Esophagus squamous epithelium (tissue), 5 donors: Measurements from ENCODE around the gene CHMP4A. TPM values are rescaled to one million over a fixed set of nuclear protein-coding genes. Genes with fewer than 3 reads are reported as not detected.

Experiments used
- DNase-seq: peaks from one replicate; lab custom pipeline; 2025; lab: John Stamatoyannopoulos, UW
- H3K27ac ChIP-seq, 4 donors: fragments of 200-600 bp; sonication (generic); one replicate each; pipeline ENCODE4 v1.5.1; 2016 to 2019; ENCODE audit warnings: mild to moderate bottlenecking in 1 of 4
- H3K27me3 ChIP-seq, 4 donors: fragments of 200-600 bp; sonication (generic); 1 replicate in 3 of 4; 2 replicates in 1 of 4; pipeline versions ENCODE4 v1.5.1 to v1.6.0; 2017 to 2021; ENCODE audit warnings: antibody characterized with exemption in 1 of 4
- H3K36me3 ChIP-seq, 3 donors: fragments of 200-600 bp; sonication (generic); one replicate each; pipeline ENCODE4 v1.5.1; 2016 to 2019
- H3K4me1 ChIP-seq, 3 donors: fragments of 200-600 bp; sonication (generic); one replicate each; pipeline ENCODE4 v1.5.1; 2017 to 2019
- H3K4me3 ChIP-seq, 4 donors: fragments of 200-600 bp; sonication (generic); 1 replicate in 3 of 4; 2 replicates in 1 of 4; pipeline ENCODE4 v1.5.1; 2016 to 2019; ENCODE audit warnings: mild to moderate bottlenecking in 2 of 4, moderate library complexity in 1 of 4
- H3K9me3 ChIP-seq, 3 donors: fragments of 200-600 bp; sonication (generic); one replicate each; pipeline ENCODE4 v1.5.1; 2016 to 2019
- POLR2A ChIP-seq, 4 donors: fragments of 450-650 bp; IDR thresholded peaks; one replicate each; pipeline ENCODE4 v1.6.1; 2017; ENCODE audit warnings: antibody characterized with exemption in 4 of 4, mild to moderate bottlenecking in 4 of 4, moderate library complexity in 3 of 4
- WGBS, 2 donors: methylation state at CpG; one replicate each; pipeline ENCODE4 v1.1.5; 2018; 5-methylcytosine and 5-hydroxymethylcytosine counted together
- intact Hi-C: fragments of 100-400 bp; cut with DNase I; formaldehyde crosslinking; loops from one replicate; pipeline ENCODE4 v1.15.0; 2022
- total RNA-seq, 4 donors: library from RNA; depleted of rRNA; stranded (reverse); fragments of >200 nt; gene quantifications; one replicate each; pipeline ENCODE4 v1.1.0, GENCODE V29; 2016
- TF ChIP-seq, protein P1 (sequence below), 6 experiments: fragments of 450-650 bp in 4 of 6; fragments of 200-600 bp in 2 of 6; sonication (generic) in 2 of 6; IDR thresholded peaks; one replicate each; pipeline ENCODE4 v1.5.1; 2016 to 2019; ENCODE audit warnings: antibody characterized with exemption in 6 of 6, mild to moderate bottlenecking in 4 of 6, moderate library complexity in 4 of 6
- donor health status: DM: yes; HTN: yes; CAD: no.

CHMP4A gene
- total RNA-seq, 4 donors from 2014 or later: 23.6 to 80.7 (median 62.8) TPM

DNA sequence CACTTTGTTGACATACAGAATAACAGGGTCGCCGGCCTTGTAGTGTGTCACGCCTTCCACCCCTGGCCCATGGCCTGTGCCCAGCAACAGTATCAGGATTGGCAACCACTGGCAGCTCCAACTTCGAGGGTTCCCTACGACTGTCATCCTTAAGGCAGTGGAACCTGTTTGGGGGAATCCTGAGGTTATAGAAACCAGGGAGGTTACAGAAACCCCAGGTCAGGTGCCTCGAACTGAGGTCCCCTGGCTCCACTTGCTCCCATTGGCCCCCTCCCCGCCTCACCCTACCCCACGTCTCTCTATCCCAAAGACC, 18.5 kb downstream of the CHMP4A start:
- H3K4me1 ChIP-seq: peaks cover 18 to 61% (median 20%) of the 10 kb centered on the region in 3 donors
- no peaks in the 10 kb centered on the region for H3K9me3 ChIP-seq
- peaks cover 6 to 46% (median 16%) of the 10 kb centered on the region in 3 donors for H3K36me3 ChIP-seq
- WGBS, 2 donors: 17 to 48% methylated on average over 5 to 8 of the region's 8 CpGs
- TF ChIP-seq, protein P1, sequence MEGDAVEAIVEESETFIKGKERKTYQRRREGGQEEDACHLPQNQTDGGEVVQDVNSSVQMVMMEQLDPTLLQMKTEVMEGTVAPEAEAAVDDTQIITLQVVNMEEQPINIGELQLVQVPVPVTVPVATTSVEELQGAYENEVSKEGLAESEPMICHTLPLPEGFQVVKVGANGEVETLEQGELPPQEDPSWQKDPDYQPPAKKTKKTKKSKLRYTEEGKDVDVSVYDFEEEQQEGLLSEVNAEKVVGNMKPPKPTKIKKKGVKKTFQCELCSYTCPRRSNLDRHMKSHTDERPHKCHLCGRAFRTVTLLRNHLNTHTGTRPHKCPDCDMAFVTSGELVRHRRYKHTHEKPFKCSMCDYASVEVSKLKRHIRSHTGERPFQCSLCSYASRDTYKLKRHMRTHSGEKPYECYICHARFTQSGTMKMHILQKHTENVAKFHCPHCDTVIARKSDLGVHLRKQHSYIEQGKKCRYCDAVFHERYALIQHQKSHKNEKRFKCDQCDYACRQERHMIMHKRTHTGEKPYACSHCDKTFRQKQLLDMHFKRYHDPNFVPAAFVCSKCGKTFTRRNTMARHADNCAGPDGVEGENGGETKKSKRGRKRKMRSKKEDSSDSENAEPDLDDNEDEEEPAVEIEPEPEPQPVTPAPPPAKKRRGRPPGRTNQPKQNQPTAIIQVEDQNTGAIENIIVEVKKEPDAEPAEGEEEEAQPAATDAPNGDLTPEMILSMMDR (IDR thresholded peaks at IDR 0.05): no peak
- TF ChIP-seq POLR2A (IDR thresholded peaks at IDR 0.05): no peak
- H3K27me3 ChIP-seq: no peaks in the 10 kb centered on the region
- peak overlapping the region; percentile 91 to 99 (median 96) for H3K27ac ChIP-seq
- intact Hi-C loops: no loop called here
- no peak for DNase-seq
- H3K4me3 ChIP-seq: peak overlapping the region; percentile 72 to 100 (median 88)

DNA sequence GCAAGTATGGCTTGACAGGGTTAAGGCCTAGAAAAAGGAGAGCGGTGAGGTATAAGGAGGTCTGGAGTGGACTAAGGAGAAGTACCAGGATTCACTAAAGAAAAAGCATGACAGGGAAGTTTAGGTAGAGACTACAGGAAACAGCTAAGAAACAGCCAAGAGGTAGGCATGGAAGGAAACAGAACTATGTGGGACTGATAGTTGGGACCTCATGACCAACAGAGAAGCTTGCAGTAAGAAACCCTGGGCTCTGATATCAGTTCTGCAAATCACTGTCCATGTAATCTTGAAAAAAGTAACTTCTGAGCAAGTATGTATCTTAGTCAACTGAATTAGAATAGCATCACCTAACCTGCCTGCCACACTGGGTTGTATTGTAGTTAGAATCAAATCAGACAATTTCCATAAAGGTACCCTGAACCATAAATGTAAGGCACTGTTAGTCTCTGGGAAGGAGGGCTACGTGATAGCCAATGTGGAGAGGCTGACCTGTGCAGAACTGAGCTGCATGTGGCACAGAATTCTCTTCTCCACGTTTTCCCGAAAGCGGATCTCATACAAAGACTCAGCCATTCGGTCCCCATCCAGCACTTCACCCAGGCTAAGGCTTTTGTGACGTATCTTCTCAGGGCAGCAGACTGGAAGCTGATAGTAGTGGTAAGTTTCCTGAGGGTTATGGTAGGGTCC, 19.0 kb downstream of the CHMP4A start:
- intact Hi-C loops: no loop called here
- 83 to 84% methylated on average over 7 of the region's 7 CpGs for WGBS, 2 donors
- H3K4me3 ChIP-seq: peak overlapping the region; percentile 72 to 100 (median 88)

DNA sequence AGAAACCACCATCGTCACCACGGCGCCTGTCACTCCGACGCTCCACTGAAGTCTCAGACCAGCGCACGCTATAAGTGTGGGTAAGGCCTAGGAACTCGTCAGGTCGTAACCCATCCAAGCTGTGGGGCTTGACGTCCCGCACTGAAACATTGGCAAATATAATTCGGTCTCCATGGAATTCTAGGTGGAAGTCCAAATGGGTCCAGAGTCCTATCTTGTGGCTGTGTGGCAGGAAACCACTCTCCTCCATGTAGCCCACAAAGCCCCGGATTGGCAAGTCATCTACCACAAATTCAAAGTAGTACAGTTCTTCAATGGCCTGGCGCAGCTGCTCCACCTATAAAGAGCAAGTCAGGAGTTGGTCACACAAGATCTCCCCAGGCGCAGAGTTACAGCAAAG, 20.4 kb downstream of the CHMP4A start:
- no peak for DNase-seq
- 89 to 93% methylated on average over 15 of the region's 15 CpGs for WGBS, 2 donors
- peaks cover 21 to 66% (median 26%) of the 10 kb centered on the region in 3 donors for H3K4me1 ChIP-seq
- intact Hi-C loops: no loop called here
- no peak overlapping the region for H3K27ac ChIP-seq
- H3K27me3 ChIP-seq: no peaks in the 10 kb centered on the region
- TF ChIP-seq, protein P1 (IDR thresholded peaks at IDR 0.05): no peak
- TF ChIP-seq POLR2A (IDR thresholded peaks at IDR 0.05): no peak
- no peaks in the 10 kb centered on the region for H3K9me3 ChIP-seq
- no peak overlapping the region for H3K4me3 ChIP-seq
- peaks cover 6 to 37% (median 16%) of the 10 kb centered on the region in 3 donors for H3K36me3 ChIP-seq

More for the DNA sequence above, 19.0 kb downstream of the CHMP4A start:
- peaks cover 6 to 44% (median 16%) of the 10 kb centered on the region in 3 donors for H3K36me3 ChIP-seq
- no peak for DNase-seq
- no peaks in the 10 kb centered on the region for H3K9me3 ChIP-seq
- no peaks in the 10 kb centered on the region for H3K27me3 ChIP-seq
- TF ChIP-seq, protein P1 (IDR thresholded peaks at IDR 0.05): no peak
- no peak for TF ChIP-seq POLR2A (IDR thresholded peaks at IDR 0.05)
- H3K27ac ChIP-seq: peak overlapping the region; percentile 91 to 99 (median 96)
- peaks cover 18 to 64% (median 20%) of the 10 kb centered on the region in 3 donors for H3K4me1 ChIP-seq

DNA sequence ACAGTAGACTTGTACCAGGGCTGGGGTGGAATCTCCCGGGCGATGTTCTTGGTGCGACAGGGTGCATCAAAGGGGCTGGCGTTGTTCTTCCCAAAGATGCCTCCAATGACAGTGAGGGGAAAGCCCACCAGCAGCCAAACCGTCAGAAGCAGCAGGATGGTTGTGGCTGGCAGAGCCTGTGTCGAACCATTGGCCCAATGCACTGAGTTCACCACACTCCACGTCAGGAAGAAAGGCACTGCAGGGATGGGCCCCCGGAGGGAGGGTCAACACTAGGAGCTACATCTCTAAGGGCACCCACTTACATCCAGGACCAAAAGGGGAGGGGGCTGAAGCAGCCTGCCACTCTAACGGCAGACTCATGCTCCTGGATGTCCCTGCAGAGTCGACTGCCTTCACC, 22.9 kb downstream of the CHMP4A start:
- intact Hi-C loops: no loop called here
- Histone ChIP-seq H3K27ac (no peak overlapping the region), H3K4me3 (no peak overlapping the region), H3K4me1 (peaks cover 12 to 55% (median 24%) of the 10 kb centered on the region in 3 donors), H3K36me3 (peaks cover 16 to 58% (median 16%) of the 10 kb centered on the region in 3 donors), H3K27me3 (no peaks in the 10 kb centered on the region), H3K9me3 (no peaks in the 10 kb centered on the region)
- no peak for DNase-seq
- WGBS, 2 donors: 85 to 90% methylated on average over 7 to 8 of the region's 10 CpGs
- TF ChIP-seq POLR2A (IDR thresholded peaks at IDR 0.05): no peak
- TF ChIP-seq, protein P1 (IDR thresholded peaks at IDR 0.05): no peak

DNA sequence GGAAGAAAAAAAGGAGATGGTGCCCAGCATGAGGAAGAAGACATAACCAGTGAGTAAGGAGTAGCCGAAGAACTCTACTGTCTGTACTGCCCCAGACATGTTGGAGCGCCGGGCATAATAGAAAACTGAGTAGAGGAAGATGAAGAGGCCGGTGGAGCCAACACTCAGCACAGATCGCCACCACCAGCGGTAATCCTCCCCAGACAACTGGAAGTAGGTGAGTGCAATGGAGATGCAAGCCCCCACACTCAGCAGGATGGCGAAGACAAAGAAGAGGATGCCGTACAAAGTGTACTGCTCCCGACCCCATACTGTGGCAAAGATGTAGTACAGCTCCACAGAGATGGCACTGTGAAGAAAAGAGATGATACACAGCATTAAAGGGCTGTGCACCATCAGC, 23.8 kb downstream of the CHMP4A start:
- WGBS, 2 donors: 87 to 91% methylated on average over 8 to 9 of the region's 9 CpGs
- H3K9me3 ChIP-seq: no peaks in the 10 kb centered on the region
- H3K4me3 ChIP-seq: no peak overlapping the region
- no peak for DNase-seq
- peaks cover 5 to 49% (median 19%) of the 10 kb centered on the region in 3 donors for H3K4me1 ChIP-seq
- intact Hi-C loops: no loop called here
- H3K27me3 ChIP-seq: no peaks in the 10 kb centered on the region
- peak overlapping the region in 1 of 4 donors; percentile 87 for H3K27ac ChIP-seq
- H3K36me3 ChIP-seq: peaks cover 18 to 67% (median 20%) of the 10 kb centered on the region in 3 donors
- TF ChIP-seq POLR2A (IDR thresholded peaks at IDR 0.05): no peak
- TF ChIP-seq, protein P1 (IDR thresholded peaks at IDR 0.05): no peak
